GM12878 (cell line): ENCODE results near the gene OSBPL3. TPM values are rescaled to one million over a fixed set of nuclear protein-coding genes. Genes with fewer than 3 reads are reported as not detected.

Source experiments
- ATAC-seq: fragments of 200-7000 bp; cut with Tn5 transposase; 3 replicates; pipeline ENCODE4 v1.9.1; 2020; ENCODE audit warnings: mild to moderate bottlenecking, moderate library complexity
- BruUV-seq: library from RNA; stranded (reverse); fragments of 400-500 nt; replicated peaks from 2 replicates; lab custom pipeline; 2021; lab: Mats Ljungman, UMichigan
- CTCF ChIA-PET: fragments of 300-600 bp; sonication (Branson Sonifier 250); formaldehyde crosslinking; extraction: SDS; loops from one replicate; lab custom pipeline; 2021; ENCODE audit warnings: inconsistent platforms; lab: Yijun Ruan, JAX
- POLR2A ChIA-PET: fragments of 350-600 bp; formaldehyde crosslinking; extraction: SDS; loops from one replicate; lab custom pipeline; 2021; ENCODE audit warnings: inconsistent platforms; lab: Charles Lee
- RAD21 ChIA-PET: fragments of 300-600 bp; sonication (Branson Sonifier 250); formaldehyde crosslinking; loops from one replicate; lab custom pipeline; 2023; ENCODE audit warnings: antibody characterized with exemption; ENCODE audit not compliant: unreplicated experiment; lab: Charles Lee
- SMC1A ChIA-PET: fragments of 300-600 bp; sonication (Branson Sonifier 250); formaldehyde crosslinking; loops from one replicate; lab custom pipeline; 2023; ENCODE audit not compliant: unreplicated experiment, uncharacterized antibody; lab: Charles Lee
- DNase-seq: peaks from one replicate; pipeline ENCODE4 v3.0.0-alpha.2; 2011; ENCODE audit warnings: low read depth, low spot score
- FAIRE-seq: peaks from 3 replicates; lab custom pipeline; 2011; peaks lifted over from hg19 to GRCh38; lab: Jason Lieb, UNC
- H2AFZ ChIP-seq: 2 replicates; pipeline ENCODE4 v1.6.0; 2011; ENCODE audit warnings: low read depth, low read length, control low read depth; ENCODE audit not compliant: control insufficient read depth
- H3K27ac ChIP-seq: 2 replicates; pipeline ENCODE4 v1.5.1; 2011; ENCODE audit warnings: control low read depth; ENCODE audit not compliant: control insufficient read depth, insufficient read depth
- H3K27me3 ChIP-seq, 2 experiments: replicated peaks in 1 of 2; 2 replicates each; pipeline versions ENCODE4 v1.6.0 to v1.6.1; 2011; ENCODE audit warnings: low read length in 1 of 2; ENCODE audit not compliant: control insufficient read depth in 2 of 2, insufficient read depth in 2 of 2
- H3K36me3 ChIP-seq, 2 experiments: 2 replicates each; pipeline ENCODE4 v1.5.1; 2011; ENCODE audit warnings: low read length in 1 of 2; ENCODE audit not compliant: control insufficient read depth in 2 of 2, insufficient read depth in 2 of 2
- H3K4me1 ChIP-seq: 2 replicates; pipeline ENCODE4 v1.6.1; 2011; ENCODE audit warnings: mild to moderate bottlenecking, low read length, moderate library complexity, mixed read lengths; ENCODE audit not compliant: control insufficient read depth, insufficient read depth
- H3K4me2 ChIP-seq: 2 replicates; pipeline ENCODE4 v1.6.0; 2011; ENCODE audit warnings: control low read depth; ENCODE audit not compliant: control insufficient read depth, insufficient read depth
- H3K4me3 ChIP-seq: fragments of 200-600 bp; sonication (generic); 2 replicates; pipeline ENCODE4 v1.5.1; 2016
- H3K79me2 ChIP-seq: 2 replicates; pipeline ENCODE4 v1.6.0; 2011; ENCODE audit warnings: low read length; ENCODE audit not compliant: control insufficient read depth, insufficient read depth
- H3K9ac ChIP-seq: 2 replicates; pipeline ENCODE4 v1.8.0; 2011; ENCODE audit warnings: low read length, control low read depth, mixed read lengths; ENCODE audit not compliant: control insufficient read depth, insufficient read depth
- H3K9me3 ChIP-seq: replicated peaks from 3 replicates; pipeline ENCODE4 v1.5.1; 2011; ENCODE audit warnings: mild to moderate bottlenecking, low read length; ENCODE audit not compliant: control insufficient read depth, insufficient read depth
- H4K20me1 ChIP-seq: 2 replicates; pipeline ENCODE4 v1.6.0; 2011; ENCODE audit not compliant: control insufficient read depth, insufficient read depth
- ATF3 ChIP-seq: IDR thresholded peaks from 2 replicates; pipeline ENCODE4 v1.6.1; 2011; ENCODE audit warnings: low read depth, mild to moderate bottlenecking, low read length, moderate library complexity, borderline replicate concordance; ENCODE audit errors: extremely low read depth
- CEBPB ChIP-seq, 2 experiments: fragments of 150-350 bp in 1 of 2; IDR thresholded peaks; 2 replicates each; pipeline ENCODE4 v1.6.1; 2012 to 2014; ENCODE audit warnings: low read depth in 2 of 2, low read length in 2 of 2, borderline replicate concordance in 1 of 2, inconsistent platforms in 1 of 2
- NR2F1 ChIP-seq: fragments of 450-650 bp; conservative IDR thresholded peaks from 2 replicates; pipeline ENCODE4 v1.6.1; 2017; ENCODE audit warnings: mild to moderate bottlenecking
- POU2F2 ChIP-seq: IDR thresholded peaks from 3 replicates; pipeline ENCODE4 v1.6.1; 2011; ENCODE audit warnings: low read depth, mild to moderate bottlenecking, low read length, borderline replicate concordance
- WGBS: methylation state at CpG from one replicate; pipeline ENCODE4 v1.1.6; 2016; ENCODE audit warnings: low lambda C conversion rate; ENCODE audit not compliant: insufficient replicate concordance, insufficient coverage; ENCODE audit errors: missing lambda C conversion rate; 5-methylcytosine and 5-hydroxymethylcytosine counted together
- in situ Hi-C: fragments of 300-500 bp; cut with MboI; formaldehyde crosslinking; loops from 9 replicates; pipeline ENCODE4 v1.14.3; 2018; ENCODE audit warnings: mixed read lengths
- intact Hi-C: fragments of 100-400 bp; cut with micrococcal nuclease; formaldehyde crosslinking; loops from one replicate; pipeline ENCODE4 v1.14.2; 2022; ENCODE audit not compliant: unreplicated experiment
- polyA plus RNA-seq, 11 experiments: library from polyadenylated mRNA; depleted of rRNA in 4 of 11; unstranded in 6 of 11; stranded (reverse) in 5 of 11; fragments of >200 nt; fragmentation: Nextera tagmentation in 4 of 11; fragmentation: Illumina TruSeq in 1 of 11; extraction: Ambion mirVana in 4 of 11; extraction: Trizol in 1 of 11; gene quantifications; 1 replicate in 1 of 11; 2 replicates in 10 of 11; pipeline versions ENCODE4 v1.2.1 to v1.2.3, GENCODE V29; 2011 to 2016; ENCODE audit warnings: inconsistent platforms in 2 of 11, missing spikeins in 2 of 11, low read depth in 1 of 11
- total RNA-seq, 4 experiments: library from RNA; depleted of rRNA in 3 of 4; stranded (reverse); fragments of >200 nt in 3 of 4; fragmentation: Illumina TruSeq in 1 of 4; extraction: Trizol in 1 of 4; gene quantifications; 2 replicates each; pipeline versions ENCODE4 v1.2.1 to v1.2.3, GENCODE V29; 2013 to 2021

OSBPL3 gene
- total and polyA plus RNA-seq, 10 of the 15 experiments (the other 5 are each of a cell fraction or from before 2014, with no cell fraction given): 6.1 to 46.6 (median 27.0) TPM

- peaks cover 40% of the 10 kb centered on the region for H3K4me1 ChIP-seq
Measured at GRCh38 chr7:24920451-24921361, 59.3 kb downstream of the OSBPL3 start.

More at GRCh38 chr7:24920451-24921361, 59.3 kb downstream of the OSBPL3 start:
- no peak overlapping the region for H3K4me3 ChIP-seq
- no peaks in the 10 kb centered on the region; a peak in 1 of 4 replicates for H3K36me3 ChIP-seq
- 14% methylated on average over 3 of the region's 3 CpGs for WGBS
- 0 out of 2 replicates have a peak, but pooled peaks have one; percentile 20 for TF ChIP-seq NR2F1
- TF ChIP-seq CEBPB (IDR thresholded peaks at IDR 0.05; ENCODE audit: borderline replicate concordance in 1 of 2, low read depth in 2 of 2, low read length in 2 of 2): peak in 1 of 2 experiments; percentile 46; a peak in 1 of 4 replicates
- TF ChIP-seq POU2F2: no peak
- no peak for TF ChIP-seq ATF3
- H4K20me1 ChIP-seq: no peaks in the 10 kb centered on the region
- no TSS peak for BruUV-seq
- FAIRE-seq (no peak), ATAC-seq (no peak), DNase-seq (no peak)
- no peaks in the 10 kb centered on the region for H3K27me3 ChIP-seq
- ChIA-PET SMC1A (interaction anchor here (1.1 to 4.8 kb wide), 5 partner anchors 9 to 44 kb away, joined by 3 to 27 read pairs (median 6); no protein-coding TSS in a partner anchor), RAD21 (interaction anchor here (0.8 to 1.4 kb wide), 4 partner anchors 10 to 100 kb away, joined by 3 to 4 read pairs (median 4); no protein-coding TSS in a partner anchor), CTCF (interaction anchor here (1.1 to 1.9 kb wide), 2 partner anchors 11 to 33 kb away, joined by 3 to 4 read pairs; no protein-coding TSS in a partner anchor), POLR2A (interaction anchor here (0.7 to 1.1 kb wide), 4 partner anchors 13 to 100 kb away, joined by 3 to 4 read pairs (median 3); partner anchors contain the start of gene OSBPL3)
- intact Hi-C loops (loop anchor here (1.0 kb wide), 1 partner anchor 43 kb away; no protein-coding TSS in a partner anchor), in situ Hi-C loops (loop anchor here (25.0 kb wide), 1 partner anchor 1042 kb away; no protein-coding TSS in a partner anchor)
- H3K9me3 ChIP-seq: no peaks in the 10 kb centered on the region
- peak overlapping the region; percentile 43; the same call in 1 of the 2 replicates for H3K27ac ChIP-seq
- no peak overlapping the region for H2AFZ ChIP-seq
- H3K4me2 ChIP-seq: peak overlapping the region; percentile 7; the same call in 1 of the 2 replicates
- H3K9ac ChIP-seq: no peak overlapping the region
- H3K79me2 ChIP-seq: peaks cover 73% of the 10 kb centered on the region
